ENCODE measurements around the gene ILDR1.
"Not testable (repeated sequence)": the region's sequence is repeated elsewhere in the genome, so short reads cannot be mapped to it uniquely, and the experiment has no call there.

The ILDR1 gene

DNA sequence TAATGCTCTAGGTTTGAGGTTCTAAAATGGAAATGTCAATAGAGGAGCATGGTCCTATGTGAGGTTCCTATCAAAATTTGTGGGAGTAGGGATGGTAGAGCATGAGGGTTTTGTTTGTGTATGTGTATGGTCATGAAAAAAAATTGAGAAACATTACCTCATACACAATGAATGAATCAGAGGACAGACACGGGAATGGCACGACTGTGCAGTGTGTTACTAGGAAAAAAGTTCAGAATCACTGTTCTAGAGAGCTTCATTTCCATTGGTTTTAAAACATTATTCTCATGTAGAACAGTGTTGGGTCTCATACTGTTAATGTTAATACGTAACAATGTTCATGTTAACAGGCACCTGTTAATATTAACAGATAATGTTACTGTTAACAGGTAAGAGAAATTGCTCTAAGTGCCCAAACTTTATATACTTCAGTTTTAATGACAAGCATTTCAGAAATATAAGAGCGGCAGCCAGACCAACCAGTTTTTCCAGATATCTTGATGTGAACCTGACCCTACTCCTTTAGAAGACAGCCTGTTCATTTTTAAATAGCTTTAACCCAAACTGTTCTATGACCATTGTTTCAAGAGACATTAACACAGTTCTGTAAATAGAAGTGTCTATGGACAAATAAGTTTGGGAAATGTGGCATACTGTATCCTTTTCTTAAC is 79.8 kb downstream of the ILDR1 start:
- DNase-seq = no peak
- no peaks in the 10 kb centered on the region for H3K4me1 ChIP-seq
- H3K27me3 ChIP-seq = 0 out of 2 replicates have a peak, but pooled peaks cover 2% of the 10 kb centered on the region
- no peak overlapping the region for H3K4me3 ChIP-seq (ENCODE audit: low read depth, low read length)
- no peaks in the 10 kb centered on the region for H3K9me3 ChIP-seq
- TF ChIP-seq, protein P1, sequence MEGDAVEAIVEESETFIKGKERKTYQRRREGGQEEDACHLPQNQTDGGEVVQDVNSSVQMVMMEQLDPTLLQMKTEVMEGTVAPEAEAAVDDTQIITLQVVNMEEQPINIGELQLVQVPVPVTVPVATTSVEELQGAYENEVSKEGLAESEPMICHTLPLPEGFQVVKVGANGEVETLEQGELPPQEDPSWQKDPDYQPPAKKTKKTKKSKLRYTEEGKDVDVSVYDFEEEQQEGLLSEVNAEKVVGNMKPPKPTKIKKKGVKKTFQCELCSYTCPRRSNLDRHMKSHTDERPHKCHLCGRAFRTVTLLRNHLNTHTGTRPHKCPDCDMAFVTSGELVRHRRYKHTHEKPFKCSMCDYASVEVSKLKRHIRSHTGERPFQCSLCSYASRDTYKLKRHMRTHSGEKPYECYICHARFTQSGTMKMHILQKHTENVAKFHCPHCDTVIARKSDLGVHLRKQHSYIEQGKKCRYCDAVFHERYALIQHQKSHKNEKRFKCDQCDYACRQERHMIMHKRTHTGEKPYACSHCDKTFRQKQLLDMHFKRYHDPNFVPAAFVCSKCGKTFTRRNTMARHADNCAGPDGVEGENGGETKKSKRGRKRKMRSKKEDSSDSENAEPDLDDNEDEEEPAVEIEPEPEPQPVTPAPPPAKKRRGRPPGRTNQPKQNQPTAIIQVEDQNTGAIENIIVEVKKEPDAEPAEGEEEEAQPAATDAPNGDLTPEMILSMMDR (IDR thresholded peaks at IDR 0.05; ENCODE audit: low read depth, low read length) = no peak
- H3K36me3 ChIP-seq = no peaks in the 10 kb centered on the region

DNA sequence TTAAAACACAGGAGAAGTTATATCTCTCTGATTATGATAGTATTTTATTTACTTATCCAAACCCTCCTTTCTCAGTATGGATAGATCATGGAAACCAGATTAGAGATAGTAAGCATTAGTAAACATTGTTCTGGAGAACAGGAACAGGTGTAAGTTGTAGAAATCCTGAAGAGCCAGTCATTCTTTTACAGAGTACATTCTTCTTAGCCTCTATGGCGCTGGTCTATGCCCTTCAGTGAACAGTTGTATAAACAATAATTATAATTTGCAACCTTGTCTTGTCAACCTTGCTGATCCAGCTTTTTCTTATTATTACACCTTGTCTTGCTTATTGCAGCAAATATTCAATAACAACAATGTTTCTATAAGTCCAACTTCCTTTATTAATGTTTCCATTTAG is 80.5 kb downstream of the ILDR1 start:
- Histone ChIP-seq H3K36me3 (no peaks in the 10 kb centered on the region), H3K27me3 (0 out of 2 replicates have a peak, but pooled peaks cover 2% of the 10 kb centered on the region), H3K4me1 (no peaks in the 10 kb centered on the region), H3K4me3 (ENCODE audit: low read depth, low read length) (no peak overlapping the region), H3K9me3 (no peaks in the 10 kb centered on the region)
- DNase-seq = no peak
- TF ChIP-seq, protein P1 (IDR thresholded peaks at IDR 0.05; ENCODE audit: low read depth, low read length) = no peak

DNA sequence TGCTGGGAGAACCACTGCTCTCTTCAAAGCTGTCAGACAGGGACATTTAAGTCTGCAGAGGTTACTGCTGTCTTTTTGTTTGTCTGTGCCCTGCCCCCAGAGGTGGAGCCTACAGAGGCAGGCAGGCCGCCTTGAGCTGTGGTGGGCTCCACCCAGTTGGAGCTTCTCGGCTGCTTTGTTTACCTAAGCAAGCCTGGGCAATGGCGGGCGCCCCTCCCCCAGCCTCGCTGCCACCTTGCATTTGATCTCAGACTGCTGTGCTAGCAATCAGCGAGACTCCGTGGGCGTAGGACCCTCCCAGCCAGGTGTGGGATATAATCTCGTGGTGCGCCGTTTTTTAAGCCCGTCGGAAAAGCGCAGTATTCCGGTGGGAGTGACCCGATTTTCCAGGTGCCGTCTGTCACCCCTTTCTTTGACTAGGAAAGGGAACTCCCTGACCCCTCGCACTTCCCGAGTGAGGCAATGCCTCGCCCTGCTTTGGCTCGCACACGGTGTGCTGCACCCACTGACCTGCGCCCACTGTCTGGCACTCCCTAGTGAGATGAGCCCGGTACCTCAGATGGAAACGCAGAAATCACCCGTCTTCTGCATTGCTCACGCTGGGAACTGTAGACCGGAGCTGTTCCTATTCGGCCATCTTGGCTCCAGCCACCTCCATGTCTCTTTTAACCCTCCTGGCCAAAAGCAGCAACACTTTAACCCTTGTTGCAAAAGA is 83.7 kb downstream of the ILDR1 start:
- DNase-seq; H3K4me3 ChIP-seq (ENCODE audit: low read depth, low read length); H3K4me1 ChIP-seq; H3K27me3 ChIP-seq; H3K9me3 ChIP-seq; H3K36me3 ChIP-seq: not testable (repeated sequence)
